HG03108 (cell line): ENCODE results near the gene CCSER1.
"Not testable (repeated sequence)": the region's sequence is repeated elsewhere in the genome, so short reads cannot be mapped to it uniquely, and the experiment has no call there.

Experiments
- ATAC-seq: cut with Tn5 transposase; IDR thresholded peaks from one replicate; pipeline ENCODE4 v1.9.1; 2021; ENCODE audit warnings: moderate library complexity; ENCODE audit not compliant: unreplicated experiment

Gene CCSER1

DNA sequence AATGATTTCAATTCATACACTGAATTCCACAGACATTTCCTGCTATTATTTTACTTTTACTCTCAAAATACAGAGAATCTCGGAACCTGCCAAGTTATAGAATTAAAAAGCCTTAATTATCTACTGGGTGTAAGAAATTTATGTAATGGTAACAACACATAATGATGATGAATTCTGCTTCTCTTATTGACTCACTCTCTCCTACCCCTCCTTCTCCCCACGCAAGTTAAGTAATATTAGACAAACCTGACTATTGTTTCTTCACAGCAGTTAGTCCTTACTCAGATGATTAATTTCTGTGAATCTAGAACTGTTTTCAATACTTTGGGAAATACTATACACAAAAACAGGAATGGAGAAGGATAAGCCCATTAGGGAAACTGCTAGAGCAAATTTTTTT lies 762.0 kb downstream of the CCSER1 start:
- ATAC-seq = no peak

DNA sequence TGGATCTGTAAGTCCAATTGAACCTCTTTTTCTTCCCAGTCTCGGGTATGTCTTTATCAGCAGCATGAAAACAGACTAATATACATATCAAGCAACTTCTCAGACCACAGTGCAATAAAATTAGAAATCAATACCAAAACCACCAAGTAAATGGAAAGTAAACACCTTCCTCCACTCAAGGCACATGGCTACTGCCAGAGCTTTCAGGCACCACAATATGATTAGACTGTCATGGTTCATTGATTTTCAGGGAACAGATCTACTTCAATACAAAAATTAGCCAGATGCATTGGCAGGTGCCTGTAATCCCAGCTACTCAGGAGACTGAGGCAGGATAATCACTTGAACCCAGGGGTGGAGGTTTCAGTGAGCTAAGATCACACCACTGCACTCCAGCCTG lies 776.2 kb downstream of the CCSER1 start:
- not testable (repeated sequence) for ATAC-seq

DNA sequence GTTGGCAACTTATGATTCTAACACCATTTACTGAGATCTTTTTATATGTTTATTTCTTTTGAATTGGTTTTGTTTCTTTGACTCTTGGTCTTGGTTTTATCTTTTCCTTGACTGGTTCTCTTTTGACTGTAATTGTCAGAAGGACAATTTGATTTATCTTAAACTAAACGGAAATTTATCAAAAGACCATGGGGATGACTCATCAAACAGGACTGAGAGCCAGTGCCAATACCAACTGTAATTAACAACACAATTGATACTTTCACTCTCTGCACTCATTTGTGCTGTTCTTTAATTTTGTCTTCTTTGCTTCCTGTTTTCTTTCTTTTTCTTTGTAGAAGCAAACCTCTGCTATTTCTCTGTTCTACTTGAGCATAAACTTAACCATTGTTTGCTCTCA lies 776.8 kb downstream of the CCSER1 start:
- ATAC-seq = no peak

DNA sequence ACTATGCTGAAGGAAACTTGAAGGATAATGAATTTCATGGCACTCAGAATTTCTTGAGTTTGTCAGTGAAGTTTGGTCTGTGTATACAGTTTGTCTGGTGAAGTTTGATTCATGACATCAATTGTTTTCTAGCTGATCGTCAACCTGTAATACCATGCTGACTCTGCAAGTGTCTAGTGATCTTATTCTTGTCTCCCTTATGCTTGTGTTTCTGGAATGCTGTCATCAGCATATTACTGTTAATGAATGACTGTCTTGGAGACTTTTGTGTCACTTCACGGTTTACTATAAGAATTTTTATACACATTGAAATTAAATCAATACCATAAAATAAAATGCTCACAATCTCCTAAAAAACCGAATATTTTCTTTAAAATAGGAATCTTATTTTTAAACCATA lies 779.0 kb downstream of the CCSER1 start:
- ATAC-seq = no peak

DNA sequence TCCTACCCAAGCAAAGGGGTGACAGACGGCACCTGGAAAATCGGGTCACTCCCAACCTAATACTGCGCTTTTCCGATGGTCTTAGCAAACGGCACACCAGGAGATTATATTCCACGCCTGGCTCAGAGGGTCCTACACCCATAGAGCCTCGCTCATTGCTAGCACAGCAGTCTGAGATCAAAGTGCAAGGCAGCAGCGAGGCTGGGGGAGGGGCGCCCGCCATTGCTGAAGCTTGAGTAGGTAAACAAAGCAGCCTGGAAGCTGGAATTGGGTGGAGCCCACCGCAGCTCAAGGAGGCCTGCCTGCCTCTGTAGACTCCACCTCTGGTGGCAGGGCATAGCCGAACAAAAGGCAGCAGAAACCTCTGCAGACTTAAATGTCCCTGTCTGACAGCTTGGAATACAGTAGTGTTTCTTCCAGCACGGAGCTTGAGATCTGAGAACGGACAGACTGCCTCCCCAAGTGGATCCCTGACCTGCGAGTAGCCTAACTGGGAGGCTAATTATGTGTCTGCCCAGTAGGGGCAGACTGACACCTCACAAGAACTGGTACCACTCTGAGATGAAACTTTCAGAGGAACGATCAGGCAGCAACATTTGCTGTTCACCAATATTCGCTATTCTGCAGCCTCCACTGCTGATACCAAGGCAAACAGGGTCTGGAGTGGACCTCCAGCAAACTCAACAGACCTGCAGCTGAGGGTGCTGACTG lies 784.7 kb downstream of the CCSER1 start:
- not testable (repeated sequence) for ATAC-seq

DNA sequence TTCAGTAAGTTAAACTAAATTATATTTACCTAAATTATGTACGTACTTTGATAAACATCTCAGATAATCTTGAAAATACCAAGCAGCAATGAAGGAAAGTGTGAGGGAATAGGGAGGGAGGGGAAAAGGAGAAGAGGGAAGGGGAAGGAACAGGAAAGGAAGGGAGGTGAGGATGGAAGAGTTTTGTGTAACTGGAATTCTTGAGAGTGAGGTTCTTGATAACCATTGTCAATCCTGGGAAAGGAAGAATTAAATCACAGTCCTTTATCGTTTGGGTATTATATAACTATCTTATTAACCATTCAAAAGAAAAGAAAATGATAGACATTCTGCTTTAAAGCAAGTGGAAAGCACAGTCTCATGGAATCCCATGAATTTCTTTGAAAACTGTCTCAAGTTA lies 795.0 kb downstream of the CCSER1 start:
- no peak for ATAC-seq

DNA sequence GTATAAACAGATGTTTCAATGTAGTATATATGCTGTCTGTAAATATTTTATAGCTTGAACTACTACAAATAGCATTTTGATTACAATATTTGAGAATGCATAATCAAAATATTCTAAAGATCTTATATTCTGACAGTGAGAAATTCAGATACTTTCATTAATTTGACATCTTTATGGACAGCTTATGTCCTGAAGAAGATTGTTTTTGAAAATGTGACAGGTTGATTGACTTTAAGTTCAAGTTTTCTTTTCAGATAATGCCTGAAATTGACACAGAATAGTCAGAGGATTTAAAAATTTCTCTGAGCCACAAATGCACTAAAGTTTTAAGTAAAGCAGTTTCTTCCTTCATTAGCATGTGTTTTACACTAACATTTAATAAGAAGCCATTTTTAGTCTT lies 799.8 kb downstream of the CCSER1 start:
- no peak for ATAC-seq

DNA sequence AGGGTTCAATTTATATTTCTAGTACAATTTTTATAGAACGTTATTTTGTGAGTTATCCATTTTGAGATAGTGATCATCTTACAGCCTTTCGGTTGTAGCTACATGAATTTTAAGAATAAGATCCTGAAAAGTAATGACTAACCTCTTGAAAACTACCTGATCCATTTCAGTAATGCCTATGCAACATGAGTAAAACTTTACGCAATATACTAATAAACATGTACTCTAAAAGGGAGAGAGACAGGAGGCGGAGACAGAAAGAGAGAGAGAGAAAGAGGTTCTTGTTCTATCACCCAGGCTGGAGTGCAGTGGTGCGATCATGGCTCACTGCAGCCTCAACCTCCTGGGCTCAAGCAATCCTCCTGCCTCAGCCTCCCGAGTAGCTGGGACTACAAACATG lies 816.1 kb downstream of the CCSER1 start:
- no peak for ATAC-seq

DNA sequence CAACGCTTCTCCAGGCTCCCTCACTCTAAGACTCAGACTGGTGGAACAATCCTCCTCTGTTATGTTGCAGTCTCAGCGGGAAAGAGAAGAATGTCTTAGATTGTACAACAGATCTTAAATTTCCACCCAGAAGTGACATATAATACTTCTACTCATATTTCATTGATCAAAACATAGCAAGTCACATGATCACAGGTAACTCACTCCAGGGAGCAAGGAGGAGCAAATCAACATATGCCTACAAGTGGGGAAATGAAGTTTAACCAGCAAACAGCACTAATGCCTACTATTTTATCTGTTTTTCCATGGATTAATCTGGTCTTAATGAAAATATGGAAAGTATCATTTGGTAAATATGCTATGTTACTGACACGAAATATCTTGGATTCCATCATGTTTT lies 819.8 kb downstream of the CCSER1 start:
- no peak for ATAC-seq

DNA sequence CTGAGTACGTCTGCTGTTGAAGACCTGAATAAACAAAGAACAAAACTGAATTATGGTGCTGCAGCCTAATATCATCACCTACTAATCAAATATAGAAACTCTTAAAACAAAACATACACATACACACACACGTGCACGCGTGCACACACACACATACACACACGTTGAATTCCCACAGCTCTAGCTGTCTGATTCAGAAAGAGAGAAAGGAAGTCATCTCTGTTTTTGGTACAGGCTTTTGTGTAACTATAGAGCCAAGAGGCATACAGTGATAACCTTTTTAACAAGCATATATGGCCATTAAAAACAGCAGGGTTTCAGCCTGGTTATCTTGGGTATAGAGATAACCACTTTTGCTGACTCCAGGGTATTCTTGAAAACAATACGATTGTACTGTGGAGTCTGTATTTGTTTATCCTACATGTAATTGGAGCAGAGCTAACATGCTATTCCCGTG lies 823.2 kb downstream of the CCSER1 start:
- ATAC-seq = no peak

DNA sequence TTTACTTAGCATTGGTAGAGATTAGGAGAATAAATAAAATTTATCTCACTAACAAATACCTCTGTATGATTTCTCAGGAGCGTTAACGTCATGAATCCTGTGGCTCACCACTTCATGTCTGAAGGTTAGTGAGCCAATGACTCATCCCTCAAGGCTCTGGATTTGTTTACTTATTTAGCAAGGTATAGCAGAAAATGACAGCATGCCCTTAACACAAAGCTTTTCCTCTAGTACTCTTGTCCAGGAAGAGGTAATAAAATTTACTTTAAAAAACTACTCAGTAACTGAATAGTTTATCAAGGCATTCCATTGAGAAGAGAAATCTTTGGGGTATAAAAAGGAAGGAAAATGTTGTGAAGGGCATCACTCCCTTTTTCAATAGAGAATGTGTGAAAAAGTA lies 823.8 kb downstream of the CCSER1 start:
- ATAC-seq = no peak

DNA sequence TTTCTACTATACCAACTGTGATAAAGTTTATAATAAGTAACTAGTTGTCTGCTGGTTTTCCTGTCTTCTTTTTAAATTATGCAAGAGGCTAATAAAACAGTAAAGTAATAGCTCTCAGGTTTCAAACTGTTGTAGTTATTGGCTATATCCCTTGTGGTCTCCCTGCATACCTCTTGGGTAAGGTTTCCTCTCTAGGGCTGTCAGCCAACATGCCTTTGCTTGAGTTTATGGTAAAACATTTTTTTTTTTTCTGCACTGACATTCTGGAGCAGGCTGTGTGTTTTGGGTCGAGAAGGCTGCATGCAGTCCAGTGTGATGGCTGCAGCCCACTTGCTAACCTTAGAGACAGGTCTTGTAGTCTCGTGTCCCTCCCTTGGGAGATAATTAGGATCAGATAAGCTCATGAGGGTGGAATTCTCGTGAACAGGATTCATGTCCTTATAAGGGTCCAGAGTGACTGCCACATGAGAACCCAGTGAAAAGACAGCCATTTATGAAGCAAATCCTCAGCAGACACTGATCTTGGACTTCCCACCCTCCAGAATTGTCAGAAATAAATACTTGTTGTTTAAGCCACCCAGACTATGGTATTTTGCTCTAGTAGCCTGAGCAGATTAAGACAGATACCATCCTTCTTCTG lies 831.2 kb downstream of the CCSER1 start:
- ATAC-seq = no peak

DNA sequence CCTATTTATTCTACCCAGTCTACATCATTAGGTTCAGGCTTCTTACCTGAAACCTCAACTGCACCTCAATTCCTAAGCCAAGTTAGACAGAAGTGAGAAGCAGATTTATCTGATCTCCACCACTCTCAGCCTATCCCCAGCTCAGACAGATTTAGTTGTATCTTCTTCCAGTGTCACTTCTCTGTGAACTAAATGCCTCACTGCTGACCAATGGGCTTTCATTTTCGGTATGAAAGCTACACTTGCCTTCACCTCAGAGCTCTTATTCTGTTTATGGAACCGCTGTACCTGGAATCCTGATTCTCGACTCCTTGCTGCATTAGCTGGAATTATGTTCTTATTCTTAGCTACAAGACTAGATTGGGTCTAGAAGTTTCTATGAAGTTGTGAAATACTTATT lies 833.2 kb downstream of the CCSER1 start:
- no peak for ATAC-seq

DNA sequence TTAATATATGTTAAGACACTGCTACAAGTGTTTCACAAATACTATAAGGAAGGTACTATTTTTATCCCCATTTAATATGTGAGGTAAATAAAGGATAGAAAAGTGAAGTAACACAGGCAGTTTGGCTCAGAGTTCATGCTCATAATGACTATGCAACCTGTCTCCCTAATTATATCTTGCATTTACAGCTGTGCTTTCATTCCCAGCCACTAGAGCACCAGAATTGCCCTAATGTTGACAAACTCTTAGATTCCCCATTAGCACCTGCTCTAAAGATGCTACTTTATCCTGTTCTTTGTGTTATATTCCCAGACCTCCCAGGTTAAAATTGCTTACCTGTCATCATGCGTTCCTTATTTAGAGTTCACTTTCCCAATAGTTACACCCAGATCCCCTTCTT lies 833.6 kb downstream of the CCSER1 start:
- ATAC-seq = no peak

DNA sequence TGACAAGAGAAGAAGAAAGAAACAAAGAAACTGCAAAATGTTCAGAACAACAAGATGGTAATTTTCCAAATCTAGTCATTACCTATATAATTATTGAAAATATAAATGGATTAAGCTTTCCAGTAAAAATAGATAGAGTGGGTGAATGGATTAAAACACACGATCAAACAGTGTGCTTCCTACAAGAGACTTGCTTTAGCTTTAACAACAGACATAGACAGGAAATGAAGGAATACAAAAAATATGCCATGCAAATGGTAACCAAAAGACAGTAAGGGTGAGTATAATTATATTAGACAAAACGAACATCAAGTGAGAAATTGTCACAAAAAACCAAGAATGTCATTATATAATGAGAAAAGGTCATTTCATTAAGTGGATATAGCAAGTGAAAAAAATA lies 842.8 kb downstream of the CCSER1 start:
- no peak for ATAC-seq

DNA sequence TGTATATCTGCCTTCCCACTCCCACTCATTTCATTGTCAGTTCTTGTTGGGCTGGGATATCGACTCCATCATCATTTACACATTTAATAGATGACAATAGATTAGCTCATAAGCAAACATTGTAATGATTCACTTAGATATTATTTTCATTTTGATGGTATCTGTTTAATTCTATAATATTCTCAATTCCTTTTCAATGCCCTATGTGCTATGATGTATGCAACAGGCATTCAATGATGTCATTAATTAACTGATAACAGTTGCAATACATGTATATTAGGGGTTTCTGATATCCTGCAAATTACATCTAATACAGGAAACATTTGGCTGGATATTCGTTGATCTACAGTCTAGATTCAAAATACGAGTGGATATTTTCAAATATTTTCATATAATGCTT lies 850.5 kb downstream of the CCSER1 start:
- ATAC-seq = no peak

DNA sequence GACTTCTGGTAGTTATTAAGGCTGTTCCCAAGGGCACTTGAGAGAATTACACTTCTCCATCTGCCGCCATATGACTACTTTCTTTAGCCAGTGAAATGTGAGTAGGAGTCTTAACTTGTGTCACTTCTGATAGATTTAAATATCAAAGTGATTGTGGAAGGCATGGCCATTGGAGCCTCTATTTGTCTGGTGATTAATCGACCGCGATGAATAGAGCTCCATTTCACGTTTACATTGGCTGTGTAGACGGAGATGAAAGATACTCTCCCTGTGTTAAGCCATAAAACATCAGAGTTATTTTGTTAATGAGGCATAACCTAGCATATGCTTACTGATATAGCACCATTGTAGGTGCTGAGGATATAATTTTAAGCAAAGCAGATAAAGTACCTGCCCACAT lies 852.4 kb downstream of the CCSER1 start:
- no peak for ATAC-seq

DNA sequence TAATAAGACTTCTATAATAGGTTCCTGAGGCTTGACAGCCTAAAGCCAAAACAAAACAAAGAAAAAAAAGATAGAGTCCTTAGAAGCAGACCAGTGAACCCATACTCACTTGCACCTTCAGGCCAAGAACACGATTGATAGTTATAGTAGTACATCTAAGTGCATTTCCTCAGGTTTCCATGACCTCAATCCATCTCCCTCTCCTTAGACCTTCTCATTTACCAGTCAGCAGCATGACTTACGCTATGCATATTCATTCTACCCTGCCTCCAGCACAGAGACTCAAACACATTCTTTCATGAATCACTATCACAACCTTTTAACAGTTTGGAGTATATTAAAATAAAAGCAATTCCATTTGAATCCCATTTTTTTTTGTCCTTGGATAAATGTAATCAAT lies 855.6 kb downstream of the CCSER1 start:
- no peak for ATAC-seq

DNA sequence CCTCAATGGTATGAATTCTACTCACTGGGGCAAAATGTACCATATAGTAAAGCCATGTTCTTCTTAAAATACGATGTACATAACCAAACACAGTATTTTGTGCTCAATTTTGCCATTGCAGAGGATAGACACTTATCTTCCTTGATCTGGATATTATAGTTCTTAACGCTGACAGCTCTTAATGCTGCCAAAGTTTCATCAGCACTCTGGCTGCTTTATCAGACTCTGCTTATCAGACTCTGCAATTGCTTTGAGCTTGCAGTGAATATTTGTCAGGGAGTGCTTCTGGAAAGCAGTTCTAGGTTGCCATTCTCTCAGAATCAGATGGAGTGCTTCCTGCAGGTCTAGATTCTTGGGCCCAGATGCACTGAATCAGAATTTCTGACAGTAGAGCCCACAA lies 863.1 kb downstream of the CCSER1 start:
- ATAC-seq = no peak

DNA sequence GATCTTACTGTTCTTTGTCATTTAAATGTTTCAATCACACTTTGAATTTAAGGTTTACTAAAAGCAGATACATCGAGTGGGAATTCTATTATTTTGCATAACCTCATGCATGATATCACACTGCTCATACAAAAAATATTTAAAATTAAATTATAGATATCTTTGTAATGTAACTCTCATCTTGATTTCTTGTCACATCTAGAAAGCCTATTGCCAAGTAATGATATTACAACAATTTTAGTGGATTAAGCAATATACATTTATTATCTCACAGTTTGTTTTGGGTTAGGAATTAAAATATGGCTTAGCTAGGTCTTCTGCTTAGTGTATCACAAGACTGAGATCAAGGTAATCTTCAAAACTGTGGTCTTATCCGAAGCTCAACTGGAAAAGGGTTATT lies 865.0 kb downstream of the CCSER1 start:
- no peak for ATAC-seq

DNA sequence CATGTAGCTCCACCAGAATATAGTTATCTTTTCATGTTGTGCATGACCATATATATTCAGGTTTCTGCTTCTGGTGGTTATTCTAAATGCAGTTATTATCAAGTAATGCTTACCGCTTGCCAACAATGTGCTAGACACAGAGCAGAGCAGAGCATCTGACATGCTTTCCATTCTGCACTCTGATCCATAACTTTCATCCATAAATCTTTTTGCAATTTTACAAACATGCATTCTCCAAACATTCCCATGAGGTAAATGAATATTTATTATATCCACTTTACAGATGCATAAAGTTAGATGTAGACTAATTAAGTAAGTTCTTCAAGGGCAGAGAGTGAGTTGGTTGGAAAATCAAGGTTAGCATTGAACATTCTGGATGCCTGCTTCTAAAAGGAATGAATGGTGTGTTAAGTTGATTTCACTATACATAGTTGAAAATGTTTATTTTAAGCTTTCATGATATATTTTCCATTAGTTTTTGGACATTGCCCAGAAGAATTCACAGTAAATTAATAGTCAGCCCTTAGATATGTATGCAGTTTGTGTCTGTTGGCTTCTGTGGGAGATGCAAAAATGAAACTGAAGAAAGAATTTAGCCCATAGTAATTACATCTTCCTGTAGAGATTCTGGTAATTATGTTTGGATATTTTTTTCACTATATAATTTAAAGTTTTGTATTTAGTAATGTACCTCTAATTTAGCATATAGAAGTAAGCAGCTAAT lies 867.8 kb downstream of the CCSER1 start:
- ATAC-seq = no peak

DNA sequence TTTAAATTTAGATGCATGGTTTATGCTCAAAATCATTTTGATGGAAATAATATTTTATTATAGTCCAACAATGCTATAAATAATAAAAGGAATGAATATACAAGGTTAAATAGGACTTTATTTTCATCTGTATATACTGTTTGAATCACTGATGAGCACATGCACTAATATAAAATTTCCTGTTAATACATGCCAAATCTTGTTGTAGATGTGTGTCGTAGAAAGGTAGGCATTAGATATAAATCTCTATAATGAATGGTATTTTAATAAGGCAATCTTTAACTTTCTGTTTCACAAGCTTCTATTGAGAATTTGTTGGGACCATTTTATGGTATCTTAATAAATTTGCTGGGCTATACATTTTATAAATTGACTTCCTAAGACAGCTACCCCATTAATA lies 868.8 kb downstream of the CCSER1 start:
- ATAC-seq = no peak
